Endothelial cell of umbilical vein (primary cell): ENCODE results near the gene PIP4K2C.
"Not testable (repeated sequence)": the region's sequence is repeated elsewhere in the genome, so short reads cannot be mapped to it uniquely, and the experiment has no call there.

Experiments used
- EZH2 ChIP-seq: IDR thresholded peaks from 2 replicates; pipeline ENCODE4 v1.6.1; 2012; ENCODE audit warnings: borderline replicate concordance, low read depth, mild to moderate bottlenecking, moderate library complexity, low read length, inconsistent platforms; ENCODE audit not compliant: severe bottlenecking
- TF ChIP-seq, protein P1 (sequence below), 2 donors: IDR thresholded peaks; 1 replicate in 1 of 2; 2 replicates in 1 of 2; pipeline ENCODE4 v1.5.1; 2011; ENCODE audit warnings: low read length in 2 of 2, mild to moderate bottlenecking in 2 of 2, moderate library complexity in 2 of 2, control low read depth in 1 of 2, inconsistent platforms in 1 of 2, low read depth in 1 of 2; ENCODE audit not compliant: insufficient read depth in 1 of 2; ENCODE audit errors: extremely low read depth in 1 of 2

DNA sequence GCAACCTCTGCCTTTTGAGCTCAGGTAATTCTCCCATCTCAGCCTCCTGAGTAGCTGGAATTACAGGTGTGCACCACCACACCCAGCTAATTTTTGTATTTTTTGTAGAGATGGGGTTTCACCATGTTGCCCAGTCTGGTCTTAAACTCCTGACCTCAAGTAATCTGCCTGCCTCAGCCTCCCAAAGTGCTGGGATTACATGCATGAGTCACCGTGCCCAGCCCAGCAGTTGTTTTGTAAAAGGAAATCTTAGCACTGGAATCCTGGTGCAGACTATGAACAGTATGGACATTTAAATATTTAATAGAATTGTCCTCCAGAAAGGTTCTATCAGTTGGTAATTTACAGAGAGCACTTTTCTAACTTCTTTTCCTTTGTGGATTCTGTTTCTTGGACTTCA is 29.9 kb upstream of the PIP4K2C start:
- TF ChIP-seq, protein P1, sequence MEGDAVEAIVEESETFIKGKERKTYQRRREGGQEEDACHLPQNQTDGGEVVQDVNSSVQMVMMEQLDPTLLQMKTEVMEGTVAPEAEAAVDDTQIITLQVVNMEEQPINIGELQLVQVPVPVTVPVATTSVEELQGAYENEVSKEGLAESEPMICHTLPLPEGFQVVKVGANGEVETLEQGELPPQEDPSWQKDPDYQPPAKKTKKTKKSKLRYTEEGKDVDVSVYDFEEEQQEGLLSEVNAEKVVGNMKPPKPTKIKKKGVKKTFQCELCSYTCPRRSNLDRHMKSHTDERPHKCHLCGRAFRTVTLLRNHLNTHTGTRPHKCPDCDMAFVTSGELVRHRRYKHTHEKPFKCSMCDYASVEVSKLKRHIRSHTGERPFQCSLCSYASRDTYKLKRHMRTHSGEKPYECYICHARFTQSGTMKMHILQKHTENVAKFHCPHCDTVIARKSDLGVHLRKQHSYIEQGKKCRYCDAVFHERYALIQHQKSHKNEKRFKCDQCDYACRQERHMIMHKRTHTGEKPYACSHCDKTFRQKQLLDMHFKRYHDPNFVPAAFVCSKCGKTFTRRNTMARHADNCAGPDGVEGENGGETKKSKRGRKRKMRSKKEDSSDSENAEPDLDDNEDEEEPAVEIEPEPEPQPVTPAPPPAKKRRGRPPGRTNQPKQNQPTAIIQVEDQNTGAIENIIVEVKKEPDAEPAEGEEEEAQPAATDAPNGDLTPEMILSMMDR (IDR thresholded peaks at IDR 0.05; ENCODE audit: extremely low read depth in 1 of 2, insufficient read depth in 1 of 2, low read depth in 1 of 2, low read length in 2 of 2) = not testable (repeated sequence)
- not testable (repeated sequence) for TF ChIP-seq EZH2
